HG03439 (cell line): ENCODE measurements around the gene NRXN3.
"Not testable (repeated sequence)": the region's sequence is repeated elsewhere in the genome, so short reads cannot be mapped to it uniquely, and the experiment has no call there.

ENCODE experiments used
- ATAC-seq: cut with Tn5 transposase; IDR thresholded peaks from one replicate; pipeline ENCODE4 v1.9.1; 2021; ENCODE audit warnings: mild to moderate bottlenecking, moderate library complexity; ENCODE audit not compliant: unreplicated experiment

Gene NRXN3

GRCh38 chr14:78469947-78470346 is 299.8 kb downstream of the NRXN3 start:
- ATAC-seq, result no peak

- ATAC-seq, result no peak
These were observed 309.1 kb downstream of the NRXN3 start for GRCh38 chr14:78479127-78479780.

GRCh38 chr14:78484028-78484427 is 313.9 kb downstream of the NRXN3 start:
- ATAC-seq, result no peak

GRCh38 chr14:78486081-78486480 is 315.9 kb downstream of the NRXN3 start:
- ATAC-seq, result no peak

- ATAC-seq, result no peak
These were observed 316.4 kb downstream of the NRXN3 start for GRCh38 chr14:78486621-78487020.

- ATAC-seq, result not testable (repeated sequence)
These were observed 317.4 kb downstream of the NRXN3 start for GRCh38 chr14:78487573-78487972.

- no peak for ATAC-seq
These were observed 318.8 kb downstream of the NRXN3 start for GRCh38 chr14:78488938-78489337.

GRCh38 chr14:78491048-78491447 is 320.9 kb downstream of the NRXN3 start:
- ATAC-seq, result no peak

GRCh38 chr14:78498062-78498595 is 328.0 kb downstream of the NRXN3 start:
- ATAC-seq, result no peak

- no peak for ATAC-seq
These were observed 331.7 kb downstream of the NRXN3 start for GRCh38 chr14:78501909-78502308.

- ATAC-seq, result no peak
These were observed 337.9 kb downstream of the NRXN3 start for GRCh38 chr14:78508023-78508422.

- no peak for ATAC-seq
These were observed 339.3 kb downstream of the NRXN3 start for GRCh38 chr14:78509516-78509915.

GRCh38 chr14:78512021-78512420 is 341.8 kb downstream of the NRXN3 start:
- ATAC-seq, result no peak

GRCh38 chr14:78519863-78520262 is 349.7 kb downstream of the NRXN3 start:
- no peak for ATAC-seq

GRCh38 chr14:78524196-78524595 is 354.0 kb downstream of the NRXN3 start:
- no peak for ATAC-seq

- ATAC-seq, result no peak
These were observed 354.6 kb downstream of the NRXN3 start for GRCh38 chr14:78524766-78525165.

- ATAC-seq, result no peak
These were observed 359.9 kb downstream of the NRXN3 start for GRCh38 chr14:78530078-78530477.

GRCh38 chr14:78534141-78534540 is 364.0 kb downstream of the NRXN3 start:
- ATAC-seq, result no peak

- ATAC-seq, result no peak
These were observed 364.9 kb downstream of the NRXN3 start for GRCh38 chr14:78535041-78535440.

- ATAC-seq, result not testable (repeated sequence)
These were observed 371.6 kb downstream of the NRXN3 start for GRCh38 chr14:78541788-78542187.

GRCh38 chr14:78543433-78543832 is 373.3 kb downstream of the NRXN3 start:
- ATAC-seq, result no peak

- ATAC-seq, result no peak
These were observed 390.9 kb downstream of the NRXN3 start for GRCh38 chr14:78561074-78561473.
